GM12878 (cell line): Measurements from ENCODE around the gene SLC45A3. TPM values are rescaled to one million over a fixed set of nuclear protein-coding genes. Genes with fewer than 3 reads are reported as not detected.

ENCODE experiments used
- ATAC-seq: fragments of 200-7000 bp; cut with Tn5 transposase; 3 replicates; pipeline ENCODE4 v1.9.1; 2020; ENCODE audit warnings: mild to moderate bottlenecking, moderate library complexity
- BruUV-seq: library from RNA; stranded (reverse); fragments of 400-500 nt; replicated peaks from 2 replicates; lab custom pipeline; 2021; lab: Mats Ljungman, UMichigan
- CTCF ChIA-PET: fragments of 300-600 bp; sonication (Branson Sonifier 250); formaldehyde crosslinking; extraction: SDS; loops from one replicate; lab custom pipeline; 2021; ENCODE audit warnings: inconsistent platforms; lab: Yijun Ruan, JAX
- POLR2A ChIA-PET: fragments of 350-600 bp; formaldehyde crosslinking; extraction: SDS; loops from one replicate; lab custom pipeline; 2021; ENCODE audit warnings: inconsistent platforms; lab: Charles Lee
- RAD21 ChIA-PET: fragments of 300-600 bp; sonication (Branson Sonifier 250); formaldehyde crosslinking; loops from one replicate; lab custom pipeline; 2023; ENCODE audit warnings: antibody characterized with exemption; ENCODE audit not compliant: unreplicated experiment; lab: Charles Lee
- SMC1A ChIA-PET: fragments of 300-600 bp; sonication (Branson Sonifier 250); formaldehyde crosslinking; loops from one replicate; lab custom pipeline; 2023; ENCODE audit not compliant: unreplicated experiment, uncharacterized antibody; lab: Charles Lee
- DNase-seq: peaks from one replicate; pipeline ENCODE4 v3.0.0-alpha.2; 2011; ENCODE audit warnings: low read depth, low spot score
- FAIRE-seq: peaks from 3 replicates; lab custom pipeline; 2011; peaks lifted over from hg19 to GRCh38; lab: Jason Lieb, UNC
- H2AFZ ChIP-seq: 2 replicates; pipeline ENCODE4 v1.6.0; 2011; ENCODE audit warnings: low read depth, low read length, control low read depth; ENCODE audit not compliant: control insufficient read depth
- H3K27ac ChIP-seq: 2 replicates; pipeline ENCODE4 v1.5.1; 2011; ENCODE audit warnings: control low read depth; ENCODE audit not compliant: control insufficient read depth, insufficient read depth
- H3K27me3 ChIP-seq, 2 experiments: replicated peaks in 1 of 2; 2 replicates each; pipeline versions ENCODE4 v1.6.0 to v1.6.1; 2011; ENCODE audit warnings: low read length in 1 of 2; ENCODE audit not compliant: control insufficient read depth in 2 of 2, insufficient read depth in 2 of 2
- H3K36me3 ChIP-seq, 2 experiments: 2 replicates each; pipeline ENCODE4 v1.5.1; 2011; ENCODE audit warnings: low read length in 1 of 2; ENCODE audit not compliant: control insufficient read depth in 2 of 2, insufficient read depth in 2 of 2
- H3K4me1 ChIP-seq: 2 replicates; pipeline ENCODE4 v1.6.1; 2011; ENCODE audit warnings: mild to moderate bottlenecking, low read length, moderate library complexity, mixed read lengths; ENCODE audit not compliant: control insufficient read depth, insufficient read depth
- H3K4me2 ChIP-seq: 2 replicates; pipeline ENCODE4 v1.6.0; 2011; ENCODE audit warnings: control low read depth; ENCODE audit not compliant: control insufficient read depth, insufficient read depth
- H3K4me3 ChIP-seq: fragments of 200-600 bp; sonication (generic); 2 replicates; pipeline ENCODE4 v1.5.1; 2016
- H3K79me2 ChIP-seq: 2 replicates; pipeline ENCODE4 v1.6.0; 2011; ENCODE audit warnings: low read length; ENCODE audit not compliant: control insufficient read depth, insufficient read depth
- H3K9ac ChIP-seq: 2 replicates; pipeline ENCODE4 v1.8.0; 2011; ENCODE audit warnings: low read length, control low read depth, mixed read lengths; ENCODE audit not compliant: control insufficient read depth, insufficient read depth
- H3K9me3 ChIP-seq: replicated peaks from 3 replicates; pipeline ENCODE4 v1.5.1; 2011; ENCODE audit warnings: mild to moderate bottlenecking, low read length; ENCODE audit not compliant: control insufficient read depth, insufficient read depth
- H4K20me1 ChIP-seq: 2 replicates; pipeline ENCODE4 v1.6.0; 2011; ENCODE audit not compliant: control insufficient read depth, insufficient read depth
- BMI1 ChIP-seq: fragments of 450-650 bp; IDR thresholded peaks from 2 replicates; pipeline ENCODE4 v1.6.1; 2016; ENCODE audit warnings: mild to moderate bottlenecking, moderate library complexity, borderline replicate concordance
- CBX3 ChIP-seq: fragments of 200-600 bp; sonication (generic); IDR thresholded peaks from 2 replicates; pipeline ENCODE4 v1.6.1; 2016; ENCODE audit warnings: low read depth, borderline replicate concordance
- CHD1 ChIP-seq: IDR thresholded peaks from 2 replicates; pipeline ENCODE4 v1.6.1; 2012; ENCODE audit warnings: low read depth, low read length, improper control_type of control experiment
- FOXK2 ChIP-seq: fragments of 450-650 bp; IDR thresholded peaks from 2 replicates; pipeline ENCODE4 v1.6.1; 2017; ENCODE audit warnings: mild to moderate bottlenecking, moderate library complexity
- MYB ChIP-seq: fragments of 150-350 bp; IDR thresholded peaks from 2 replicates; pipeline ENCODE4 v1.6.1; 2014; ENCODE audit warnings: mild to moderate bottlenecking, low read depth, low read length, borderline replicate concordance
- NFXL1 ChIP-seq: fragments of 450-650 bp; IDR thresholded peaks from 2 replicates; pipeline ENCODE4 v1.6.1; 2017; ENCODE audit warnings: antibody characterized with exemption, mild to moderate bottlenecking, borderline replicate concordance
- NR2C1 ChIP-seq: fragments of 450-650 bp; IDR thresholded peaks from 2 replicates; pipeline ENCODE4 v1.6.1; 2017; ENCODE audit warnings: antibody characterized with exemption, mild to moderate bottlenecking, moderate library complexity
- POLR2AphosphoS5 ChIP-seq: IDR thresholded peaks from 2 replicates; pipeline ENCODE4 v1.6.1; 2011; ENCODE audit warnings: mild to moderate bottlenecking, low read length, inconsistent platforms
- SUZ12 ChIP-seq: fragments of 200-600 bp; sonication (generic); IDR thresholded peaks from one replicate; pipeline ENCODE4 v1.6.1; 2018; ENCODE audit warnings: antibody characterized with exemption, mild to moderate bottlenecking; ENCODE audit not compliant: unreplicated experiment
- TCF12 ChIP-seq: IDR thresholded peaks from 2 replicates; pipeline ENCODE4 v1.6.1; 2011; ENCODE audit warnings: low read depth, mild to moderate bottlenecking, low read length
- ZNF24 ChIP-seq: fragments of 450-650 bp; IDR thresholded peaks from 2 replicates; pipeline ENCODE4 v1.6.1; 2017; ENCODE audit warnings: antibody characterized with exemption, mild to moderate bottlenecking
- WGBS: methylation state at CpG from one replicate; pipeline ENCODE4 v1.1.6; 2016; ENCODE audit warnings: low lambda C conversion rate; ENCODE audit not compliant: insufficient replicate concordance, insufficient coverage; ENCODE audit errors: missing lambda C conversion rate; 5-methylcytosine and 5-hydroxymethylcytosine counted together
- in situ Hi-C: fragments of 300-500 bp; cut with MboI; formaldehyde crosslinking; loops from 9 replicates; pipeline ENCODE4 v1.14.3; 2018; ENCODE audit warnings: mixed read lengths
- intact Hi-C: fragments of 100-400 bp; cut with micrococcal nuclease; formaldehyde crosslinking; loops from one replicate; pipeline ENCODE4 v1.14.2; 2022; ENCODE audit not compliant: unreplicated experiment
- polyA plus RNA-seq, 11 experiments: library from polyadenylated mRNA; depleted of rRNA in 4 of 11; unstranded in 6 of 11; stranded (reverse) in 5 of 11; fragments of >200 nt; fragmentation: Nextera tagmentation in 4 of 11; fragmentation: Illumina TruSeq in 1 of 11; extraction: Ambion mirVana in 4 of 11; extraction: Trizol in 1 of 11; gene quantifications; 1 replicate in 1 of 11; 2 replicates in 10 of 11; pipeline versions ENCODE4 v1.2.1 to v1.2.3, GENCODE V29; 2011 to 2016; ENCODE audit warnings: inconsistent platforms in 2 of 11, missing spikeins in 2 of 11, low read depth in 1 of 11
- total RNA-seq, 4 experiments: library from RNA; depleted of rRNA in 3 of 4; stranded (reverse); fragments of >200 nt in 3 of 4; fragmentation: Illumina TruSeq in 1 of 4; extraction: Trizol in 1 of 4; gene quantifications; 2 replicates each; pipeline versions ENCODE4 v1.2.1 to v1.2.3, GENCODE V29; 2013 to 2021
- TF ChIP-seq, protein P1 (sequence below): fragments of 450-650 bp; IDR thresholded peaks from 2 replicates; pipeline ENCODE4 v1.6.1; 2017; ENCODE audit warnings: low read depth, mild to moderate bottlenecking, moderate library complexity
- TF ChIP-seq, protein P2 (sequence below): IDR thresholded peaks from 2 replicates; pipeline ENCODE4 v1.6.1; 2012; ENCODE audit warnings: improper control_type of control experiment, low read depth, low read length; ENCODE audit not compliant: insufficient replicate concordance
- TF ChIP-seq, protein P3 (sequence below): fragments of 450-650 bp; IDR thresholded peaks from 2 replicates; pipeline ENCODE4 v1.6.1; 2017; ENCODE audit warnings: antibody characterized with exemption, mild to moderate bottlenecking, moderate library complexity

Gene SLC45A3
- total and polyA plus RNA-seq, 10 of the 15 experiments (the other 5 are each of a cell fraction or from before 2014, with no cell fraction given), result 0.26 to 10.3 (median 4.1) TPM

DNA sequence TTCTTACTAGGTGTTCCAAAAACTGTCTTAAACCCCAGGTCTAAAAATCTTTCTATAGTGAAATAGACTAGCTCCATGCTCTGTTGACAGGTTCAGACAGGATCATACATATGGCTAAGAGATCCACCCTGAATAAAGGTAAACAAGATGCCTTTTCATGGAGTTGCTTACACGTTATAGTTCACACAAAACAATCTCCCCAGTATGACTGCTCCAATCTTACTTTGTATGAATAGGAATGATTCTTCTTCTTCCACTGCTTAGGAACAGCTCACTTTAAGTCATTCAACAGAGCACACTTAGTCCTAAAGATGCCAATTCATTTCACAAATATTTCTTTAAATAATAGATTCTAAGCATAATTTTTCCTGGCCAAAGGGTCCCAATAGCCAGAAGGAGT lies 64.5 kb downstream of the SLC45A3 start:
- Histone ChIP-seq H3K27me3 (no peaks in the 10 kb centered on the region), H3K9me3 (no peaks in the 10 kb centered on the region), H2AFZ (no peak overlapping the region), H3K36me3 (peaks cover 10 to 36% of the 10 kb centered on the region in 2 experiments), H3K4me2 (no peak overlapping the region), H3K4me3 (no peak overlapping the region), H4K20me1 (no peaks in the 10 kb centered on the region), H3K4me1 (peaks cover 5% of the 10 kb centered on the region; the same call in 1 of the 2 replicates), H3K79me2 (peaks cover 4% of the 10 kb centered on the region), H3K9ac (no peak overlapping the region), H3K27ac (no peak overlapping the region)
- CTCF ChIA-PET, result interaction anchor here (1.0 to 5.6 kb wide), 4 partner anchors 14 to 24 kb away, joined by 4 to 19 read pairs (median 6); partner anchors contain the start of gene ELK4
- WGBS, result 100% methylated on average over 1 of the region's 1 CpG
- in situ Hi-C loops (no loop called here), intact Hi-C loops (no loop called here)
- RAD21 ChIA-PET, result interaction anchor here (1.4 kb wide), 1 partner anchor 22 kb away, joined by 4 read pairs; no protein-coding TSS in a partner anchor
- TSS peak; percentile 36 for BruUV-seq
- SMC1A ChIA-PET, result interaction anchor here (0.8 to 1.4 kb wide), 6 partner anchors 8 to 40 kb away, joined by 4 to 7 read pairs (median 4); no protein-coding TSS in a partner anchor
- FAIRE-seq (no peak), DNase-seq (no peak), ATAC-seq (no peak)
- no peak for TF ChIP-seq CHD1
- no peak for TF ChIP-seq SUZ12
- TF ChIP-seq MYB, result no peak
- TF ChIP-seq CBX3, result no peak
- TF ChIP-seq FOXK2, result no peak
- no peak for TF ChIP-seq BMI1
- no peak for TF ChIP-seq NR2C1
- TF ChIP-seq, protein P1, sequence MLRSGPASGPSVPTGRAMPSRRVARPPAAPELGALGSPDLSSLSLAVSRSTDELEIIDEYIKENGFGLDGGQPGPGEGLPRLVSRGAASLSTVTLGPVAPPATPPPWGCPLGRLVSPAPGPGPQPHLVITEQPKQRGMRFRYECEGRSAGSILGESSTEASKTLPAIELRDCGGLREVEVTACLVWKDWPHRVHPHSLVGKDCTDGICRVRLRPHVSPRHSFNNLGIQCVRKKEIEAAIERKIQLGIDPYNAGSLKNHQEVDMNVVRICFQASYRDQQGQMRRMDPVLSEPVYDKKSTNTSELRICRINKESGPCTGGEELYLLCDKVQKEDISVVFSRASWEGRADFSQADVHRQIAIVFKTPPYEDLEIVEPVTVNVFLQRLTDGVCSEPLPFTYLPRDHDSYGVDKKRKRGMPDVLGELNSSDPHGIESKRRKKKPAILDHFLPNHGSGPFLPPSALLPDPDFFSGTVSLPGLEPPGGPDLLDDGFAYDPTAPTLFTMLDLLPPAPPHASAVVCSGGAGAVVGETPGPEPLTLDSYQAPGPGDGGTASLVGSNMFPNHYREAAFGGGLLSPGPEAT, result no peak
- TF ChIP-seq, protein P2, sequence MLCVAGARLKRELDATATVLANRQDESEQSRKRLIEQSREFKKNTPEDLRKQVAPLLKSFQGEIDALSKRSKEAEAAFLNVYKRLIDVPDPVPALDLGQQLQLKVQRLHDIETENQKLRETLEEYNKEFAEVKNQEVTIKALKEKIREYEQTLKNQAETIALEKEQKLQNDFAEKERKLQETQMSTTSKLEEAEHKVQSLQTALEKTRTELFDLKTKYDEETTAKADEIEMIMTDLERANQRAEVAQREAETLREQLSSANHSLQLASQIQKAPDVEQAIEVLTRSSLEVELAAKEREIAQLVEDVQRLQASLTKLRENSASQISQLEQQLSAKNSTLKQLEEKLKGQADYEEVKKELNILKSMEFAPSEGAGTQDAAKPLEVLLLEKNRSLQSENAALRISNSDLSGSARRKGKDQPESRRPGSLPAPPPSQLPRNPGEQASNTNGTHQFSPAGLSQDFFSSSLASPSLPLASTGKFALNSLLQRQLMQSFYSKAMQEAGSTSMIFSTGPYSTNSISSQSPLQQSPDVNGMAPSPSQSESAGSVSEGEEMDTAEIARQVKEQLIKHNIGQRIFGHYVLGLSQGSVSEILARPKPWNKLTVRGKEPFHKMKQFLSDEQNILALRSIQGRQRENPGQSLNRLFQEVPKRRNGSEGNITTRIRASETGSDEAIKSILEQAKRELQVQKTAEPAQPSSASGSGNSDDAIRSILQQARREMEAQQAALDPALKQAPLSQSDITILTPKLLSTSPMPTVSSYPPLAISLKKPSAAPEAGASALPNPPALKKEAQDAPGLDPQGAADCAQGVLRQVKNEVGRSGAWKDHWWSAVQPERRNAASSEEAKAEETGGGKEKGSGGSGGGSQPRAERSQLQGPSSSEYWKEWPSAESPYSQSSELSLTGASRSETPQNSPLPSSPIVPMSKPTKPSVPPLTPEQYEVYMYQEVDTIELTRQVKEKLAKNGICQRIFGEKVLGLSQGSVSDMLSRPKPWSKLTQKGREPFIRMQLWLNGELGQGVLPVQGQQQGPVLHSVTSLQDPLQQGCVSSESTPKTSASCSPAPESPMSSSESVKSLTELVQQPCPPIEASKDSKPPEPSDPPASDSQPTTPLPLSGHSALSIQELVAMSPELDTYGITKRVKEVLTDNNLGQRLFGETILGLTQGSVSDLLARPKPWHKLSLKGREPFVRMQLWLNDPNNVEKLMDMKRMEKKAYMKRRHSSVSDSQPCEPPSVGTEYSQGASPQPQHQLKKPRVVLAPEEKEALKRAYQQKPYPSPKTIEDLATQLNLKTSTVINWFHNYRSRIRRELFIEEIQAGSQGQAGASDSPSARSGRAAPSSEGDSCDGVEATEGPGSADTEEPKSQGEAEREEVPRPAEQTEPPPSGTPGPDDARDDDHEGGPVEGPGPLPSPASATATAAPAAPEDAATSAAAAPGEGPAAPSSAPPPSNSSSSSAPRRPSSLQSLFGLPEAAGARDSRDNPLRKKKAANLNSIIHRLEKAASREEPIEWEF, result no peak
- TF ChIP-seq TCF12, result no peak
- TF ChIP-seq NFXL1, result no peak
- no peak for TF ChIP-seq POLR2AphosphoS5
- no peak for TF ChIP-seq ZNF24
- TF ChIP-seq, protein P3, sequence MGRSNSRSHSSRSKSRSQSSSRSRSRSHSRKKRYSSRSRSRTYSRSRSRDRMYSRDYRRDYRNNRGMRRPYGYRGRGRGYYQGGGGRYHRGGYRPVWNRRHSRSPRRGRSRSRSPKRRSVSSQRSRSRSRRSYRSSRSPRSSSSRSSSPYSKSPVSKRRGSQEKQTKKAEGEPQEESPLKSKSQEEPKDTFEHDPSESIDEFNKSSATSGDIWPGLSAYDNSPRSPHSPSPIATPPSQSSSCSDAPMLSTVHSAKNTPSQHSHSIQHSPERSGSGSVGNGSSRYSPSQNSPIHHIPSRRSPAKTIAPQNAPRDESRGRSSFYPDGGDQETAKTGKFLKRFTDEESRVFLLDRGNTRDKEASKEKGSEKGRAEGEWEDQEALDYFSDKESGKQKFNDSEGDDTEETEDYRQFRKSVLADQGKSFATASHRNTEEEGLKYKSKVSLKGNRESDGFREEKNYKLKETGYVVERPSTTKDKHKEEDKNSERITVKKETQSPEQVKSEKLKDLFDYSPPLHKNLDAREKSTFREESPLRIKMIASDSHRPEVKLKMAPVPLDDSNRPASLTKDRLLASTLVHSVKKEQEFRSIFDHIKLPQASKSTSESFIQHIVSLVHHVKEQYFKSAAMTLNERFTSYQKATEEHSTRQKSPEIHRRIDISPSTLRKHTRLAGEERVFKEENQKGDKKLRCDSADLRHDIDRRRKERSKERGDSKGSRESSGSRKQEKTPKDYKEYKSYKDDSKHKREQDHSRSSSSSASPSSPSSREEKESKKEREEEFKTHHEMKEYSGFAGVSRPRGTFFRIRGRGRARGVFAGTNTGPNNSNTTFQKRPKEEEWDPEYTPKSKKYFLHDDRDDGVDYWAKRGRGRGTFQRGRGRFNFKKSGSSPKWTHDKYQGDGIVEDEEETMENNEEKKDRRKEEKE, result no peak
- POLR2A ChIA-PET, result interaction anchor here (1.5 kb wide), 1 partner anchor 24 kb away, joined by 3 read pairs; no protein-coding TSS in a partner anchor
